Neural cell (in vitro differentiated cells): ENCODE data around the gene GHRL. TPM values are rescaled to one million over a fixed set of nuclear protein-coding genes. Genes with fewer than 3 reads are reported as not detected.

ENCODE experiments used
- H2AFZ ChIP-seq: fragments of 200-600, 300-800 bp; sonication (generic), shearing (Covaris generic); 2 replicates; pipeline ENCODE4 v1.6.0; 2014; ENCODE audit warnings: low read depth, mild to moderate bottlenecking, antibody characterized with exemption, low read length, moderate library complexity
- H3F3A ChIP-seq: fragments of 200-600 bp; shearing (Covaris generic); 2 replicates; pipeline ENCODE4 v1.6.1; 2016; ENCODE audit warnings: mild to moderate bottlenecking, moderate library complexity, mixed read lengths, antibody characterized with exemption, low read length; ENCODE audit not compliant: insufficient read depth, poor library complexity, severe bottlenecking
- H3K27ac ChIP-seq: fragments of 200-600, 300-800 bp; sonication (generic), shearing (Covaris generic); 2 replicates; pipeline ENCODE4 v1.5.1; 2014; ENCODE audit warnings: mild to moderate bottlenecking, low read length, moderate library complexity
- H3K27me3 ChIP-seq: fragments of 300-800, 200-600 bp; sonication (generic), shearing (Covaris generic); 2 replicates; pipeline ENCODE4 v1.6.0; 2014; ENCODE audit warnings: mild to moderate bottlenecking, low read depth, low read length, moderate library complexity; ENCODE audit not compliant: insufficient read depth
- H3K36me3 ChIP-seq: fragments of 300-800, 200-600 bp; sonication (generic), shearing (Covaris generic); 2 replicates; pipeline ENCODE4 v1.5.1; 2014; ENCODE audit warnings: mild to moderate bottlenecking, antibody characterized with exemption, low read length, moderate library complexity; ENCODE audit not compliant: insufficient read depth
- H3K4me2 ChIP-seq: fragments of 300-800, 200-600 bp; sonication (generic), shearing (Covaris generic); 2 replicates; pipeline ENCODE4 v1.6.0; 2014; ENCODE audit warnings: mild to moderate bottlenecking, low read length
- H3K4me3 ChIP-seq: fragments of 300-800, 200-600 bp; sonication (generic), shearing (Covaris generic); 2 replicates; pipeline ENCODE4 v1.5.1; 2014; ENCODE audit warnings: mild to moderate bottlenecking, low read length, moderate library complexity
- H3K79me2 ChIP-seq: fragments of 200-600 bp; shearing (Covaris generic); replicated peaks from 2 replicates; pipeline ENCODE4 v1.6.0; 2014; ENCODE audit warnings: mild to moderate bottlenecking, low read length, moderate library complexity; ENCODE audit not compliant: insufficient read depth
- H3K9ac ChIP-seq: fragments of 300-800, 200-600 bp; sonication (generic), shearing (Covaris generic); 2 replicates; pipeline ENCODE4 v1.6.1; 2016; ENCODE audit warnings: mild to moderate bottlenecking, low read length, mixed read lengths
- H3K9me2 ChIP-seq: fragments of 200-600 bp; shearing (Covaris generic); 2 replicates; pipeline ENCODE4 v1.6.1; 2016; ENCODE audit warnings: mild to moderate bottlenecking, low read length, mixed read lengths; ENCODE audit not compliant: insufficient read depth
- H3K9me3 ChIP-seq: fragments of 200-600, 300-800 bp; sonication (generic), shearing (Covaris generic); 2 replicates; pipeline ENCODE4 v1.6.1; 2016; ENCODE audit warnings: mild to moderate bottlenecking, mixed run types, low read length, moderate library complexity, mixed read lengths
- H4K20me1 ChIP-seq: fragments of 200-600 bp; shearing (Covaris generic); 2 replicates; pipeline ENCODE4 v1.6.1; 2016; ENCODE audit warnings: mild to moderate bottlenecking, mixed run types; ENCODE audit not compliant: insufficient read depth
- EP300 ChIP-seq: fragments of 450-650 bp; conservative IDR thresholded peaks from 2 replicates; pipeline ENCODE4 v1.6.1; 2014; ENCODE audit warnings: antibody characterized with exemption, mild to moderate bottlenecking, moderate library complexity; ENCODE audit not compliant: poor library complexity, severe bottlenecking
- EZH2 ChIP-seq: fragments of 200-600, 300-800 bp; shearing (Covaris generic), sonication (generic); IDR thresholded peaks from 2 replicates; pipeline ENCODE4 v1.6.1; 2014; ENCODE audit warnings: antibody characterized with exemption, low read length, borderline replicate concordance, mild to moderate bottlenecking; ENCODE audit not compliant: insufficient read depth, poor library complexity, severe bottlenecking
- MXI1 ChIP-seq: fragments of 450-650 bp; conservative IDR thresholded peaks from 2 replicates; pipeline ENCODE4 v1.6.1; 2014; ENCODE audit warnings: antibody characterized with exemption, mild to moderate bottlenecking; ENCODE audit not compliant: poor library complexity, severe bottlenecking
- POLR2AphosphoS5 ChIP-seq: IDR thresholded peaks from 2 replicates; pipeline ENCODE4 v1.6.1; 2012
- RAD21 ChIP-seq: fragments of 450-650 bp; conservative IDR thresholded peaks from 2 replicates; pipeline ENCODE4 v1.6.1; 2014; ENCODE audit warnings: antibody characterized with exemption, mild to moderate bottlenecking, moderate library complexity
- REST ChIP-seq: IDR thresholded peaks from 2 replicates; pipeline ENCODE4 v1.6.1; 2012; ENCODE audit warnings: borderline replicate concordance
- SMC3 ChIP-seq: fragments of 450-650 bp; conservative IDR thresholded peaks from 2 replicates; pipeline ENCODE4 v1.6.1; 2014; ENCODE audit warnings: antibody characterized with exemption, mild to moderate bottlenecking, moderate library complexity; ENCODE audit not compliant: poor library complexity
- TAF1 ChIP-seq: IDR thresholded peaks from 2 replicates; pipeline ENCODE4 v1.6.1; 2012; ENCODE audit warnings: low read depth
- polyA plus RNA-seq: library from polyadenylated mRNA; depleted of rRNA; stranded (reverse); fragments of >200 nt; gene quantifications from 2 replicates; pipeline ENCODE4 v1.2.3, GENCODE V29; 2014
- TF ChIP-seq, protein P1 (sequence below): fragments of 450-650 bp; IDR thresholded peaks from 2 replicates; pipeline ENCODE4 v1.5.1; 2014; ENCODE audit warnings: antibody characterized with exemption, mild to moderate bottlenecking, moderate library complexity; ENCODE audit not compliant: poor library complexity, severe bottlenecking

GHRL gene
- polyA plus RNA-seq, 1 donor from 2014 or later, result 2.8 TPM

DNA sequence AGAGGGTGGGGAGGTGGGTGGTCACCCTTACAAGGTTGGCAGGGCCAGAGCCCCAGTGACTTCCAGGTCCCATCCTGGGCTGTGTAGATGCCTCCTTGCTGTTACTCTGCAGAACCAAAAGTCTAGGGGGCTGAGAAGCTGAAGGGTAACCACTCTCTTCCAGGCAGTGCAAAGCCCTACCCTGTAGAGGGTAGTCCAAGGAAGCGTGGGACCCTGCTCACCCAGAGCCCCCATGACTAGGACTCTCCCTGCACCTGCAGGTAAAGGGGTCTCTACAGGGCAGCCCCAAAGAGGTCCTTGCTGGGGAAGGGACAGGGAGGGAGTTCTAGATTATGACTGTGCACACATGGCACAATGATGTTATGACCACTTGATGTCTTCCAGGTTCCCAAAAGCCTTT, 14.2 kb downstream of the GHRL start (continued):
- TF ChIP-seq SMC3 (no peak), EP300 (no peak), MXI1 (no peak), TAF1 (no peak)

DNA sequence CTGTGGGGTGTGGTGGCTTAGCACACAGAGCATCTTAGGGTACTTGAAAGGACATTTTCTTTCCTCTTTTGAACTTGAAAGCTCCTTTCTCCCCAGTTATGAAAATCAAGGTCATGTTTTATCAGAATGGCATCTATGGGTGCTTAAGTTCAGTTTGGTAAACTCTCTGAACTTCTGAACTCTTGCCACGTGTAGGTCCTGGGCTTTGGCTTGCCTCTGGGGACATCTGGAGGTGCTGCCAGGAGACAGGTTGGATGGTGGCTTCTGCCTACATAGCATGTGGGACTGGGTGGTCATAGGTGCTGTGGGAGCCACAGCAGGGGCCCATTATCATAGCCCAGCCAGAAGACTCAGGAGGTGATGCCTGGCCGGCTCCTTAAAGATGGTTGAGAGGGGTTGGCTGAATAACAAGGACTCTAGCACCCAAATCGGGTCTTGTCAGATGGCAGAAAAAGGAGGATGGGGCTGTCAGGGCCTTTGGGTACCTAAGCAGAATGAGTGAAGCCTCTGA, 15.6 kb downstream of the GHRL start:
- H3K79me2 ChIP-seq, result no peaks in the 10 kb centered on the region
- H2AFZ ChIP-seq, result no peak overlapping the region
- H3K4me3 ChIP-seq, result no peak overlapping the region
- H3K9me3 ChIP-seq, result no peaks in the 10 kb centered on the region
- no peaks in the 10 kb centered on the region for H3K36me3 ChIP-seq
- no peaks in the 10 kb centered on the region for H3K27me3 ChIP-seq
- TF ChIP-seq TAF1 (no peak), SMC3 (no peak), MXI1 (no peak), EP300 (no peak), POLR2AphosphoS5 (no peak), REST (no peak), RAD21 (no peak), EZH2 (no peak)
- TF ChIP-seq, protein P1, sequence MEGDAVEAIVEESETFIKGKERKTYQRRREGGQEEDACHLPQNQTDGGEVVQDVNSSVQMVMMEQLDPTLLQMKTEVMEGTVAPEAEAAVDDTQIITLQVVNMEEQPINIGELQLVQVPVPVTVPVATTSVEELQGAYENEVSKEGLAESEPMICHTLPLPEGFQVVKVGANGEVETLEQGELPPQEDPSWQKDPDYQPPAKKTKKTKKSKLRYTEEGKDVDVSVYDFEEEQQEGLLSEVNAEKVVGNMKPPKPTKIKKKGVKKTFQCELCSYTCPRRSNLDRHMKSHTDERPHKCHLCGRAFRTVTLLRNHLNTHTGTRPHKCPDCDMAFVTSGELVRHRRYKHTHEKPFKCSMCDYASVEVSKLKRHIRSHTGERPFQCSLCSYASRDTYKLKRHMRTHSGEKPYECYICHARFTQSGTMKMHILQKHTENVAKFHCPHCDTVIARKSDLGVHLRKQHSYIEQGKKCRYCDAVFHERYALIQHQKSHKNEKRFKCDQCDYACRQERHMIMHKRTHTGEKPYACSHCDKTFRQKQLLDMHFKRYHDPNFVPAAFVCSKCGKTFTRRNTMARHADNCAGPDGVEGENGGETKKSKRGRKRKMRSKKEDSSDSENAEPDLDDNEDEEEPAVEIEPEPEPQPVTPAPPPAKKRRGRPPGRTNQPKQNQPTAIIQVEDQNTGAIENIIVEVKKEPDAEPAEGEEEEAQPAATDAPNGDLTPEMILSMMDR, result no peak
- no peak overlapping the region for H3K4me2 ChIP-seq
- no peak overlapping the region for H3K27ac ChIP-seq
- H4K20me1 ChIP-seq, result no peaks in the 10 kb centered on the region
- no peaks in the 10 kb centered on the region for H3K9me2 ChIP-seq
- H3K9ac ChIP-seq, result no peak overlapping the region
- H3F3A ChIP-seq, result no peaks in the 10 kb centered on the region

- Histone ChIP-seq H3K4me3 (no peak overlapping the region), H3K9me2 (no peaks in the 10 kb centered on the region), H3K36me3 (no peaks in the 10 kb centered on the region), H3K27me3 (no peaks in the 10 kb centered on the region), H3K9me3 (no peaks in the 10 kb centered on the region), H3F3A (no peaks in the 10 kb centered on the region), H3K27ac (no peak overlapping the region), H3K79me2 (no peaks in the 10 kb centered on the region), H4K20me1 (no peaks in the 10 kb centered on the region), H2AFZ (no peak overlapping the region), H3K9ac (no peak overlapping the region), H3K4me2 (no peak overlapping the region)
- TF ChIP-seq SMC3, result no peak
- TF ChIP-seq EZH2, result no peak
- no peak for TF ChIP-seq TAF1
- TF ChIP-seq MXI1, result no peak
- TF ChIP-seq RAD21, result no peak
- TF ChIP-seq, protein P1, result no peak
- no peak for TF ChIP-seq REST
- TF ChIP-seq EP300, result no peak
- TF ChIP-seq POLR2AphosphoS5, result no peak
Measured at GRCh38 chr3:10274601-10275000, 18.1 kb downstream of the GHRL start.
